Posterior cingulate gyrus (tissue), 11 donors: ENCODE data around the gene KANSL1.
"Not testable (repeated sequence)": the region's sequence is repeated elsewhere in the genome, so short reads cannot be mapped to it uniquely, and the experiment has no call there.

Source experiments
- DNase-seq, 10 donors: peaks; one replicate each; pipeline versions ENCODE4 v3.0.0 to v3.0.0-alpha.2; 2020 to 2021; ENCODE audit warnings: mixed read lengths in 3 of 10
- intact Hi-C: fragments of 100-400 bp; cut with DNase I; formaldehyde crosslinking; loops from one replicate; pipeline ENCODE4 v1.15.1; 2023

KANSL1 gene

DNA sequence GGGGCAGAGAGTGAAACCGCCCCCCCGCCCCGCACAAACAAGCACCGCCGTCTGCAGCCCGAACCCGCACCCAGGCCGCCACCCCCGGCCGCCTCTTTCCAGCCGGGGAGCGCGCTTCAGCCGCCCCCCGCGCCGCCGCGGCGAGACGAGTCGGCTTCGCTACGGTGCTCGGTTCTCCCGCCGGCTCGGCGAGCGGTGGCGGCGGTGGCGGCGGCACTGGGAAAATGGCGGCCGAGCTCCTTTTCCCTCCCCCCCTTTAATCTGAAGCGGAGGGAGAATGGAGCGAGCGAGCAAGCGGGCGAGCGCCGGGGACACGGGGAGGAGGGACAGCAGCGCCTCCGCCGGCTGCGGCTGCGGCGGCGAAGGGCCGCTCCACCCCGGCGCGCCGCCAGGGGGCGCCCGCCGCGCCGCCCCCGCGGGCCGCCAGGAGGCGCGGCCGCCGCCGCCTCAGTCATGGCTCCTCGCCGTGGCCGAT is at the start of gene KANSL1:
Gene KANSL1, minus strand, starts transcription at position 279 of the 475 bp plus-strand sequence. CDS start 21,286 bp downstream, outside the sequence.
- DNase-seq: peak; percentile 71 to 97 (median 88)
- intact Hi-C loops: loop anchor here (1.0 to 10.0 kb wide), 5 partner anchors 74 to 298 kb away; partner anchors contain the start of gene MAPT

- DNase-seq, intact Hi-C loops: not testable (repeated sequence)
These were observed 38.1 kb upstream of the KANSL1 start for GRCh38 chr17:46231359-46231758.

DNA sequence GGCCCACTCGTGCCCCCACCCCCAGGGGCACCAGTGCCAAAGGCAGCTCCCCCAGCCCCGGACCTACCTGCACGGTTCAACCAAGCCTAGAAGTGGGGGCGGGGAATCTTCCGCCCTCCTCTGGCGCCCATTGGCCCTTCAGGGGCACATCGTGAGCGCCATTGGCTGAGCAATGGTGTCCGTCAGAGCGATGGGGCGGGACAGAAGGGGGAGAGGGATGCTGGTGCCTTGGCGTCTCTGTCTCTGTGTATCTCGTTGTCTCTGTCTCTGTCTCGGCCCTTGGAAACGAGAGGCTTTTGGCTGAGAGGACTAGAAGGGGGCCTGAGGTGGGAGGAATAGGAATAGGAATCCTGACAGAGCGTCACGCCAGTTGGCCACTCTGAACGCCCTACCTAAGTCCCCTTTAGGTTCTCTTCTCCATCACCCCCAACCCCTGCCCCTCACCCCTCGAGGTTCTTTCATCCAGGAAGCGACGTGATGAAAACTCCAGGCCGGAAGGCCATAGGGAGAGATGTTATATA is 32.1 kb upstream of the KANSL1 start:
- DNase-seq: peak; percentile 87 to 100 (median 98)

DNA sequence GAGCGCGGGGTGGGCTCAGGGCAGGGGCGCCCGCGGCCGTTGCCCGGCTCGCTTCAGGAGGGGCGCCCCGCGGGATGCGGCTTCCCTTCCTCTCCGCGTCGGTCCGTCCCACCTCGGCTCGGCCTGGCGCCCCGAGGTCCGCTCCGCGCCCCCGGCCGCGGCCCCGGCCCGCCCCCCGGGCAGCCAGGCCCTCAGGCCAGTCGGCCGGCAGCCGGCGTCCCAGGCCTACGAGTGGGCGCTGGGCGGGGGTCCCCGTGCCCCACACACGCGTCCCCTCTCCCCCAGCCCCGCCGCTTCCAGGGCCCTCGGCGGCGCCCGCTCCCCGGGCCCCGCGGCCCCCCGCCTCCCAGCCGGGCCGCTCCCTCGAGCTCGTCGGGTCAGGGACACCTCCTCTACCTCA is 31.6 kb upstream of the KANSL1 start:
- intact Hi-C loops: not testable (repeated sequence)
- DNase-seq: peak in 1 of 10 donors; percentile 80

More for the DNA sequence above, 32.1 kb upstream of the KANSL1 start:
- intact Hi-C loops: not testable (repeated sequence)

GRCh38 chr17:46223041-46223440 is 29.8 kb upstream of the KANSL1 start:
- intact Hi-C loops, DNase-seq: not testable (repeated sequence)

DNA sequence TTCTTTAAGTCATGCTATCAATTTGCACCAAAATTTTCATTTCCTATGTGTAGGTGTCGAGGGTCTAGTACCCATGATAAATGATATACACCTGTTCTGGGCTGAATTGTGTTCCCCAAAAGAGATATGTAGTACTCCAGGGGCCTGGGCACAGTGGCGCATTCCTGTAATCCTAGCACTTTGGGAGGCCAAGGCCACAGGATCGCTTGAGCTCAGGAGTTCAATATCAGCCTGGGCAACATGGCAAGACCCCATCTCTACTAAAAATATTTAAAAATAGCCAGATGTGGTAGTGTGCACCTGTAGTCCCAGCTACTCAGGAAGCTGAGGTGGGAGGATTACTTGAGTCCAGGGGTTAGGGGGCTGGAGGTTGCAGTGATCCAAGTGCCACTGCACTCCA is 23.5 kb upstream of the KANSL1 start:
- intact Hi-C loops: no loop called here
- no peak for DNase-seq

GRCh38 chr17:46212634-46213435 is 19.6 kb upstream of the KANSL1 start:
- DNase-seq: peak in 5 of 10 donors; percentile 27 to 63 (median 42)
- intact Hi-C loops: loop anchor here (1.0 to 2.0 kb wide), 3 partner anchors 18 to 211 kb away; no protein-coding TSS in a partner anchor

DNA sequence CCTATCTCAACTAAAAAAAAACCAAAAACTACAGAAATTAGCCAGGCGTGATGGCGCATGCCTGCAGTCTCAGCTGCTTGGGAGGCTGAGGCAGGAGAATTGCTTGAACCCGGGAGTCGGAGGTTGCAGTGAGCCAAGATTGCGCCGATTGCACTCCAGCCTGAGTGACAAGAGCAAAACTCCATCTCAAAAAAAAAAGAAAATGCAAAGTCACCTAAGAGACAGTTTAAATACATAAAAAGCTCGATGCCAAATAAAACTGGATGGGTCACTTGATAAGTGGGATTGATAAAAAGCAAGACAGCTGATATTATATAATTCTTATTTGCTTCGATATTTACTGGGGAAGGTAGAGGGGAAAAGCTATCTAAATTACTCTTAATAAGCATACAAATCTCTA is 15.8 kb upstream of the KANSL1 start:
- DNase-seq: no peak
- intact Hi-C loops: no loop called here

GRCh38 chr17:46205975-46206374 is 12.7 kb upstream of the KANSL1 start:
- no peak for DNase-seq
- intact Hi-C loops: no loop called here

GRCh38 chr17:46202424-46202823 is 9.2 kb upstream of the KANSL1 start:
- DNase-seq: no peak
- intact Hi-C loops: no loop called here

- intact Hi-C loops: no loop called here
- DNase-seq: no peak
These were observed 8.3 kb upstream of the KANSL1 start for GRCh38 chr17:46201491-46201890.

- intact Hi-C loops: no loop called here
- no peak for DNase-seq
These were observed 7.0 kb upstream of the KANSL1 start for GRCh38 chr17:46200197-46200596.

DNA sequence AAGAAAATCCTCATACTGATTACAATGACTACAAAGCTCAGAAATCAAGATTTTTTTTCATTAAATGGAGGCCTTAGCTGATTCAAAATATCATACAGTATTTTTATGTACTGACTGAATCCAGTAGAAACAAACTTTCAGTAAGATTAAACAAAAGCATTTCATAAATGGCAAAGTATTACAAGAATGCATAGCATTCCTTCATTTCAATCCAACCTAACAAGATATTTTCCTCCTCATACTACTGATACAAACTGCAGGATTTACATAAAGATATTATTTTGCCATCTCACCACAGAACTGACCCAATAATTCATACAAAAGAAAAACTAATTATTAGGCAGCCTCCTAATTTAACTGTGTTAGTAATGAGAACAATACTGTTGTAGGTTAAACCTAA is 6.2 kb upstream of the KANSL1 start:
- DNase-seq: no peak
- intact Hi-C loops: loop anchor here (10.0 kb wide), 1 partner anchor 305 kb away; the partner anchor contains the start of gene MAPT

DNA sequence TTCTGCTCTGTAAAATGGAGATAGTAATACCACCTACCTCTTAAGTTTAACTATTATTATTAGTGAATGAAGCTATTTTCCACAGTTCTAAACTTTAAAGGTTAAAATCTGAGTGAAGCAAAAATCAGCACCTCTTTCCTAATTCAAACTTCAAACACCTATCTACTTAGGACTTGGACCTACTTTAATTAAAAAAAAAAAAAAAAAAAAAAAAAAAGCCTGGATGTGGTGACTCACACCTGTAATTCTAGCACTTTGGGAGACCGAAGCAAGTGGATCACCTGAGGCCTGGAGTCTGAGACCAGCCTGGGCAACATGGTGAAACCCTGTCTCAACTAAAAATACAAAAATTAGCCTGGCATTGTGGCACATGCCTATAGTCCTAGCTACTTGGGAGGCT is 5.0 kb upstream of the KANSL1 start:
- intact Hi-C loops: loop anchor here (10.0 kb wide), 1 partner anchor 303 kb away; the partner anchor contains the start of gene MAPT
- DNase-seq: no peak

DNA sequence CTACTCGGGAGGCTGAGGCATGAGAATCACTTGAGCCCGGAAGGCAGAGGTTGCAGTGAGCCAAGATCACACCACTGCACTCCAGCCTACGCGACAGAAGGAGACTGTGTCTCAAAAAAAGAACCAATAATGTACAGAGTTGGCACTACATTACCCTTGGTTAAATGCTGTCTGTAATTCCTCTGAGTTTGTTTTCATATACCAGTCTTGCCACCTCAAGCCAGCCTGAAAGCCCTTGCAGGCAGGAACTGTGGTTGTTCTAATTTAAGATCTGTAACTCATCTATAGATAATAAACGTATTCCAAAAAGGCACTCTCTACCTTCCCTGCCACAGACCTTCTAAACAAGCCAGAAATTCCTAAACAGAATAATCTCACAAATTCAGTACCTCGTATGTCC is 4.3 kb upstream of the KANSL1 start:
- no peak for DNase-seq
- intact Hi-C loops: loop anchor here (10.0 kb wide), 1 partner anchor 303 kb away; the partner anchor contains the start of gene MAPT

GRCh38 chr17:46195939-46196716 is 2.9 kb upstream of the KANSL1 start:
- DNase-seq: no peak
- intact Hi-C loops: loop anchor here (2.0 to 10.0 kb wide), 2 partner anchors 17 to 301 kb away; partner anchors contain the start of gene MAPT

- intact Hi-C loops: loop anchor here (2.0 to 10.0 kb wide), 2 partner anchors 17 to 301 kb away; partner anchors contain the start of gene MAPT
- no peak for DNase-seq
These were observed 2.1 kb upstream of the KANSL1 start for GRCh38 chr17:46195217-46195855.

DNA sequence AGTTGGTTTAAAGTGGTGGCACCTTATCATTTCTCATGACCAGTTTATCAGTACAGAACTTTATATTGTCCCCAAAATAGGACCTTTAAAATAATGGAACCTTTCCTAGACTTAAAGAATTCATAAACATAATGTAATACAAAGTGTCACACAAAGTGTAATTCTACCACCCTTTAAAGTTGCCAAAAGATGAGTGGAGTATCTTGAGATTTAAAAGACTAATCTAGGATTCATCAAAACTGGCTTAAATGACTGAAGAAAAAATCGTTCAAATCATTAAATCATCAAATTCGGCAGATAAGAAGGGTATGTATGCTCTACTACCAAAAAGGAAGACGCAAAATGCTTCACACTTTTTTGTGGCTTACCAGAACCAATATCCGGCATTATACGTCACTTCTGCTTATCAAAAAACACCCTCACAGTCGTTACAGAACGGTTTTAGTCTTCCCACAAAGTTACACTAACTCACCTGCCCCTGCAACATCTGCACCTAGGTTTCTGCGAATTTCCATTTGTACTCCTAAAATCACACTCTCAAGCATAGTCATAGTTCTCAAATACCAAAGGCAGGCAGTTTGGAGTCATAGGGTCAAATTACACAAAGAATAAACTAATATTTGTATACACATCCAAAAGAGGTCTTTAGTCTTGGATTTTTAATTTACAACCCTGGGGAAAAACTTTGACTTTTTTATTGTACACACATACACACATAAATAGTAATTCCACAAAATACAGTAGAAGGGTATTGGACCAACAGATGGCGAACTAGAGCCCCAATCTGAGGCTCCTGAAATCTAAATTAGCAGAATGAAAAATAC is 1.4 kb upstream of the KANSL1 start:
- no peak for DNase-seq
- intact Hi-C loops: loop anchor here (2.0 to 10.0 kb wide), 4 partner anchors 18 to 300 kb away; partner anchors contain the start of gene MAPT
